Stimulated activated CD8-positive, alpha-beta memory T cell treated with anti-CD3 and anti-CD28 coated beads, Interleukin-15, amount 100 ng/mL, for 4 hours (primary cell): ENCODE results near the gene C16orf96.

Source experiments
- DNase-seq, 2 donors: peaks; one replicate each; pipeline ENCODE4 v3.0.0-alpha.2; 2020; ENCODE audit warnings: low read depth in 2 of 2

C16orf96 gene

DNA sequence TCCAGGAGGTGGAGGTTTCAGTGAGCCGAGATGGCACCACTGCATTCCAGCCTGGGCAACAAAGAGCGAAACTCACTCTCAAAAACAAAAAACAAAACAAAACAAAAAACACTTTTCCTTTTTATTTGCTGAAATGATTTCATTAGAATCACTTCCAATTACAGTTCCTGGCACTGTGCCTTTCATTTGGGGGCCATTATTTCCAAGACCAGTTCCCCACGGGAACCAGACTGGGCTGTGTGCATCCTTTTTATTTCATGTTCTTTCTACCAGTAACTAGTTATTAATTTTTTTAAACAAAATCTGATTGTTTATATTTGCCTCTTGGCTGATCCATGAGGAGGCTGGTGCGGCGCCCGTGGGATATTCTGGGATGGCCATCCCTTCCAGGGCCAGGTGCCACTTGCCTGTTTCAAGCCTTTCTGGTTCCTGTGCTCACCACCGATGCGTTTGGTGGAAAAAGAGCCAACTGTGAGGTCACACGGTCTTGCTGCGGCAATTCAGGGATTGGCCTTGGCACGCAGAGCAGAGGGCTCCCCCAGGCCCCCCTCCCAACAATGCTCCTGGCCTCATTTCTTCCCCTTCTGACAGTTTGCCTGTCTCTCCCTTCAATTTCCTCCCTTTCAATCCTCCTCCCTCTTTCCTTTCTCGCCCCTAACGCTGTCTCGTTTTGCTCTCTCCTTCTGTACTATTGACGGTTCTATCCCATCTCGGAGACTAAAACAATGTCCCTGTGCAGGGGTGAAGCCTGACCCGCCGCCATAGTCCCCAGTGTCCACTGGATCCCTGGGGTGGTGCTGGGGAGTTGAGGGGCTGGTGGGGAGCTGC lies 45.1 kb downstream of the C16orf96 start:
- no peak for DNase-seq

DNA sequence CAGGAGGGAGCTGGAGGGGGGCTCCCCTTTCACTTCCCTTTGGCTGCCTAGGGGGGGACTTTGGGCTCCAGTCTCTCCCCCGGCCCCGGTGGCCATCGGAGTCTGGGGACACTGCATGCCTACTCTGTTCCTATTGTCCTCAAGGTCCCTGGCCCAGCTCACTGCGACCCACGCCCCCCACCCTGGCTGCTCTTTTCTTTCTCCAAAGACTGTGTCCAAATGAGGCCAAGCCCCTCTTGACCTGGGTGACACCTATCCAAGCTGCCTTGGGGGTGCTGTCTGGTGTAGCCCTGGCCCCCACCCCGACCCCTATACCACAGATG lies 45.7 kb downstream of the C16orf96 start:
- no peak for DNase-seq

DNA sequence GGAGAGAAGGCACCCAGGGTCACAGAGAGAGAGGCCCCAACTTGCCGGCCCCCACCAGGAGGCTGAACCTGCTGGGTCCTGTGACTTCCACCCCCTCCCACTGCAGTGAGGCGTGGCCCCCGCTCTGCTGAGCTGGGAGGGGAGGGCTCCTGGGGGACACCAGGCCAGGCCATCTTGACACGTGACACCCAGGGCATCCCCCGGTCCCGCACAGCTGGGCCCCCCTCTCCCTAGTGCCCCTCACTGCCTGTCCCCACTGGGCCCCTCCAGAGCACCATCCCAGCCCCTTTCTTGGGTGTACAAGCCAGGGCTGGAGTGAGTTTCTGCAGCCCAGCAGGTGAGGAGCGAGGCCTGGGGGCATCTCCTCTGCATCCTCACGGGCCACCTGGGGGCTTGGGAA lies 46.2 kb downstream of the C16orf96 start:
- no peak for DNase-seq

DNA sequence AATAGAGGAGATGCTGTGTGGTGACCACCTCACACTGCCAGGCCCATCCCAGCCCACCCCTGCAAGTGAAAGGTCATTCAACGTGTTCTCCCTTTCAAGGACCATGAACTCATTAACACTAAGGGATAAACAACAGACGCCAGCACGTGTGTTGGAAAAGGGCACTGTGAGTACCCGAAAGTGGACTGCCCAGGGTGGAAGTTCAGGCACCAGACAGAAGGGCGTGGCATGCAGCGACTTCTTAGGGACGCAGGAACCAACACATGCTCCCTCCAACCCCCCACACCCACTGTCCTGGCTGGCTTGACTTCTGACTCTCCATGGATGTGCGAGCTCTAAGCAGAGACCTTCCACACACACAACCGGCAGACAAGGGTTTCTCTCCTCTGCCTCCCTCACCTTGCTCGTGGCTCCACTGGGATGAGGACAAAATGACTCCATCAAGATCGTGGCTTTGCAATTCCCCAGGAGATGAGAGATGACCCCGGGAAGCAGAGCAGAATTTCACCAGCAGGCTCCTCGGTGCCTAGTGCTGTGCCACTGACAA lies 47.6 kb downstream of the C16orf96 start:
- no peak for DNase-seq

DNA sequence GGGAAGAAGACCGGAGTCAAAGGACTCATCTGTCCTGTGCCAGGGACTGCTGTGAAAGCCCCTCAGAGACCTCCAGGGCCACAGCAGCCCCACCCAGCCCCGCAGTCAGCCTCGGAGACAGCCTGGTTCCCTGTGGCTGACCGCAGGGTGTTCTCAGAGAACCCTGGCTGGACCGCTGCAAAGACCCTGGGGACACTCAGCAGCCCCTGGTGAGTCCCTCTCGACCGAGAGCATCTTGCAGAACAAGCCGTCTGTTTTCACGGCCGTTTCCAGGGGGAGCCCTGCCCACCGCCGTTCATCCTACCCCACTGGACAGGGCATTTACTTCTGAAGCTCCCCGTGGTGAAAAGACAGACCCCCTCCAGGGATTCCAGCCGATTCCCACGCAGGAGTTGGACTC lies 48.3 kb downstream of the C16orf96 start:
- no peak for DNase-seq

DNA sequence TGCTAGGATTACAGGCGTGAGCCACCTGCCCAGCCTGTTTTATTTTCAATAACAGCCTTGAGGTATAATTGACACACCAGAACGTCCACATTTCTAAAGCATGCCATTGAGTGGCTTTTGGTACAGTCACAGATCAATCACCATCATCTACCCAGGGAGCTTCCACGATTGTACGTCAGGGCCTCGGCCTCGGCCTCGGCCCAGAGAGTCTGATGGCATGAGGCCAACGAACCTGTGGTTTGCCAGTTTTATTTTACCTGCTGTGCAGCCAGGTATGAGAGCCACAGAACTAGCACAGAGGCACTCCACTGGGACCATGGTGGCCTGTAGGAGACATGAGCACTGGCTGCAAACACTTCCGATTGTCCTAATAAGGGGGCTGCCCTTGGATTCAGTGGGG lies 50.2 kb downstream of the C16orf96 start:
- no peak for DNase-seq

DNA sequence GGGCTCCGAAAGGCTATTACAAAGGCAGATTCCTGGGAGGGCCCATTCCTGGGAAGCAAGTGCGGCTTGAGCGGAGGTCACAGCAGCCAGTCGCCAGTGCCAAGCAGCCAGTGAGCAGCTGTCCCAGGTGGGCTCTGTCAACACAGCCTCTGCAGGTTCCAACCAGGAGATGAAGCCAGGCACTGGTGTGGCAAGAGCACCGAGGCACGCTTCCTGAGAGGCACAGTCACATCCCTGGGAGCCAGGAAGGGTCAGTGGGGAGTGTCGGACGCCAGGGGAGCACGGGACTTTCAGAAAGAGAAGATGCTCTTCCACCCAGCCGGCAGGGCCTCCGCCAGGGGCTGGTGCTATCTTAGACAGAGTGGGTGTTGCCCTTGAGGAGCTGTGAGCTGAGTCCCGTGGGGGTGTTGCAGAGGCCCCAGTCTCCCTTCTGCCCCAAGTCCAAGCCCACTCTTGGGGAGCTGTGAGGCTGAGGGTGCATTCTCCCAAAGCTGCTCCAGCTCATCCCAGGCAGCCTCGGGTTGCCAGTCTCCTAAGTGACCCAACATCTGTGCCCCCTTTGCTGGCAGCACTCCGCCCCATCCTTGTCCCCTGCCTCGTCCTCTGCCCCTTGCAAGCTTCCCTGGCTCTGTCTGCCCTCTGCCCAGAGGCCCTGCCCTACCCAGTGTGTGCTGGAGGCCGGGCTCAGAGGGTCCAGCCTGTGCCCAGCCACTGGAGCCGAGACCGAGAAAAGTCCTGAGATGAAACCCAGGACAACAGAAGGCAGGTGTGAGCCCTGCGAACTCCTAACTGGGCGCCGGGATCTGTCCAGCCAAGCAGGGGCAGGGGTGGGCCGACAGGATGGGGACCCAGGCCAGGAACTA lies 51.9 kb downstream of the C16orf96 start:
- no peak for DNase-seq

DNA sequence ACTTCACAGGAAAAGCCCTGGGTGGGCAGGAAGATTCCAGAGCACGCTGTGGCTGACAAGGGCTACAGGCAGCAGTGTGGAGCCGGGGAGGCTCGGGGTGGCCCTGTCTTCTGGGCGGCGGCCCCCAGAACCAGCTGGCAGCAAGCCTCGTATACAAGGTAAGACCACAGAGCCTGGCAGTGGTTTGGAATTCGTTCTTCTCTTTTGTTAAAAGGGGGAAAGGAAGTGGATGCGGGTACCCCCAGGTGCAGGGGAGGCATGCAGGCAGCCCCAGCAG lies 52.5 kb downstream of the C16orf96 start:
- no peak for DNase-seq

DNA sequence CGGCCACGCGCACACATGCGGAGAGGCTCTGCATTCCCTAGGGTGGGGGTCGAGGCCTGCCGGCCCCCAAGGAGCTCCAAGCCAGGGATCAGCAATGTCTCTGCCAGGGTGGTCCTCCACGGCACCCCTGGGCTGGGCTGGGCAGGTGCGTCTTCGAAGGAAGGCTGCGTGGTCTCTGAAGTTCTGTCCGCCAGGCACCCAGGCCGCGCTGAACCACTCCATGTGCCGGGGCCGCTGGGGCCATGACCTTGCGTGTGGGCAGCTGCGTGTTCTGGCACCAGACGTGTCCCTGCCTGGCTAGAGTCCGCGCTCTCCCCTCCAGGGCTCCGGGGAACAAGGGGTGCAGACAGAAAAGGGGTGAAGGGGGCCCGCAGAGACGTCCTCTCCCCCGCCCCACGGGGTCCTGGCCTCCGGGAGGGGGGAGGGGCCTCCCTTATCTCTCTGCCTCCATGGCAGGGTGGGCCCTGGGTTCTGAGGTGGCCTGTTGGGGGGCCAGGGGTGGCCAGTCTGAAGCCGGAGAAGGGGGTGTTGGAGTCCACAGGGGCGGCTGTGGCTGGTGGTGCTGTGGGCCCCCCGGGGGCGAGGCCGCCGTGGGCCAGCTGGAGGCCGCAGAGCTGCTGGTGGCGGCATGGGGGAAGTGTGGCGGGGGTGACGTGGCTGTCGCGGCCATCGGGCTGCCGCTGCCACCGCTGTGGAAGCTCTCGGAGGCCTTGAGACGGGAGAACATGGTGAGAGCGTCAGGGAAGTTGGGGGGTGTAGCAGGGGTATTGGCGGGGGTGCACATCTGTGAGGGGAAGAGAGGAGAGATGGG lies 53.3 kb downstream of the C16orf96 start:
- DNase-seq, result no peak

DNA sequence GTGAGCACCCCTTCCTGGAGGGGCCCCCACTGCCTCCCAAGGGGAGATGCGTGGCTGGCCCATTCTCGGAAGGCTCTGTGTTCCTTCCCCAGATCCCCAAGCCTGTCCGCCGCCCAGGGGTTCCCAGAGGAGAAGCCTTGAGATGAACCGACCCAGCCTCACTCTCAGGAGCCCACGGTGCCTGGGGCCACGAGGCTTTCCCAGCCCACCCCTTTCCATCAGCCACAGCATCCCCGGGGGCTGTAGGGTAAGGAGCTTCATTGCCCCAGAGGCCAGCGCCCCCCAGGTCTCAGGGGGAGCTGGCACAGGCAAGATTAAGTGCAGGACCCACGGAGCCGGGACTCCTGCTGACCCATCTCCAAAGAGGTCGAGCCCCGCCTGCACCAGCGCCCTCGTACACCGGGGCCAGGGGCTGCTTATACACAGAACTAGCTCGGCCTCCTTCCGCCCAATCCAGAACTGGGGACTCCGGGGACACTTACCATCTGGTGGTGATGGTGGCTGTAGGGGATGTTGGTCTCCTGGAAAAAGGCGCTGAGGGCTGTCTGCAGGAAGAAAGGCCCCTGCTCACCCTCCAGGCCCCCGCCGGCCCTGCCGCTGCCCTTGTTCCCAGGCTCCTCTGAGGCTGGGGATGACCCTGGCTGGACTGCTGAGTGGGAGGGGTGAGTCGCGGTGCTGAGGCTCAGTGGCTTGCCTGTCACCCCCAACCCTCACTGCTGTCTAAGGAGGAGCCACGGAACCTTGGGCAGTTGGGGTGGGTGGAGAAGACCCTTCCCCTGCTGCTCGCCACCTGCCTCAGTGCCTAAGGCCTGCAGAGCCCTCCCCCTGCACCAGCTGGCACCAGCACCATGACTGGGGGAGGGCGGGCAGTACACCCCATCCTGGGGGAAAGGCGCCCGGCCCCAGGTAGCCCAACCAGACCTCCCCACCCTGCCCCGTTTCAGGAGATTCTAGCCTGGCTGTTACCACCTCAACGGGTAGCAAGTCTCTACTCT lies 54.2 kb downstream of the C16orf96 start:
- no peak for DNase-seq

DNA sequence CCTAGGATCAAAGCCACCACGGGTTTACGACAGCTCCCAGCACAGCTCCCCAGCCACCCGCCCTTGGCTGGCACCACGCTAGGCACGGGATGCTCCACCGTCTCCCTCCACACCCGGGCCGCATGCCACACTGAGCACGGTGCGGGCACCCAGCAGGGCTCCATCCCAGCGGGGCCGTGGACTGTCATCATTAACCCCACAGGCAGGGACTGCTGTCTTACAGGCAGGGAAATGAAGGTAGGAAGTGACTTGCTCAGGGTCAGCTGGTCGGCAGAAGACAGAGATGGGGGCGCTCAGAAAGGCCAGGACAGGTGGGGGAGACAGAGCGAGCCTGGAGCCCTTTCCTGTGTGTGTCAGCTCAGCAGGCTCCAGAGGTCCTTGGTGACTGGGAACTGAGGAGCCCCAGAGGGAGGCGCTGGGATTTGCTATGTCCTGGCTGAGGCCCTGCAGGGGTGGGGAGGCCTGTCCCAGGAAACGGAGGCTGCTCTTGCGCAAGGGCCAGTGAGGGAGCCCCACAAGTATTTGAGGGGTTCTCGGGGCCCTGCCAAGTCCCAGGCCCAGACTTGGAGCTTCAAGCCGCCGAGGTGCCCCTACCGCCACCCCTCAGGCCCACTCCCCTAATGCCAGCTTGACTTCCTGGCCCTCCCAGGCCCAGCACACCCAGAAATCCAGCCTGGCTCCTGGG lies 55.3 kb downstream of the C16orf96 start:
- DNase-seq, result no peak

DNA sequence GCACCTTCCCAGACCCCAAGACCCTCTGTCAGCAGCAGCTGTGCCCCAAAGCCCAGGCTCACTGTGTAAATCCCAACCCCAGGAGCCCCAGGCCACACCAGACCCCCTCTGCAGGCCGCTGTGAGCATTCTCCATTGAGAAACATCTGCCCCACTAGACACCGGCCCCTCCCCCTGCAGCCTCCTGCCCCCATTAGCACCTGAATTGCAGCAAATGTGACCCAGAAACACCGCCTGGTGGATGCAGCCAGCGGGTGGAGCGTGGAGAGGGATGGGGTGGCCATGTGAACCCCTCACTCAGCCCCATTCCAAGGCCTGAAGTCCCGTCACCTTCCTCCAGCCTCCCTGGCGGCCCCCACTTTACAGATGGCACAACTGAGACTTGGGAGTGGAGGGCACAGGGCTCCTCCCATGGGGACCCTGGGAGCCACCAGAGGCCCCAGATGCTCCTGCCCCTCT lies 56.4 kb downstream of the C16orf96 start:
- DNase-seq, result no peak

DNA sequence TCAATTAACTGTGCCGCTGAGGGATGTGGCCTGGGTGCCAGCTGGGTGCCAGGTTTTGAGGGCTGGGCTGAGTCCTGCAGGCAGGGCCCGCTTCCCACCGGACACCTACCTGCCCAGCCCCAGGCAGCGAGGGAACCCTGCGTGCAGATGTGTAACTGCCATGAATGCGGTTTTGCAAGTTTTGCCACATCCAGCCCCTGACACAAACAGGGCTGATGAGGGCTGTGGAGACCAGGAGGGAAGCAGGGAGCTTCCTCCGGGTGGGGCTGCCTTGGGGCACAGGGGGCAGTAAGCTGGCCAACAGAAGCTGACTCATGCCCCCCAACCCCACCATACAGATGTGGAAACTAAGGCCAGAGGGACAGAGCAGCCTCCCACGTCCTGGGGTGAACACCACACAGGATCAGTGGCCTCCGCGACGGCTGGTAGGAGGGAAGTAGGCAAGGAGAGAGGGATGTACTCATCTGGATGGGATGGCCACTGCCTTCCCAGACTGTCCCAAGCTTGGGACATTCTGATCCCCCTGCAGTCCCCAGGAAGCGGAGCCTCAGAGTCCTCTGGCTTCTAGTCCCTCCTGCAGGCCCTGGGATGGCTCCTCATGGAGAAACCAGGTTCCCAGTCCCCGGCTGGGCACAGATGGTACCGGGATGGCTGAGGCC lies 57.0 kb downstream of the C16orf96 start:
- no peak for DNase-seq

DNA sequence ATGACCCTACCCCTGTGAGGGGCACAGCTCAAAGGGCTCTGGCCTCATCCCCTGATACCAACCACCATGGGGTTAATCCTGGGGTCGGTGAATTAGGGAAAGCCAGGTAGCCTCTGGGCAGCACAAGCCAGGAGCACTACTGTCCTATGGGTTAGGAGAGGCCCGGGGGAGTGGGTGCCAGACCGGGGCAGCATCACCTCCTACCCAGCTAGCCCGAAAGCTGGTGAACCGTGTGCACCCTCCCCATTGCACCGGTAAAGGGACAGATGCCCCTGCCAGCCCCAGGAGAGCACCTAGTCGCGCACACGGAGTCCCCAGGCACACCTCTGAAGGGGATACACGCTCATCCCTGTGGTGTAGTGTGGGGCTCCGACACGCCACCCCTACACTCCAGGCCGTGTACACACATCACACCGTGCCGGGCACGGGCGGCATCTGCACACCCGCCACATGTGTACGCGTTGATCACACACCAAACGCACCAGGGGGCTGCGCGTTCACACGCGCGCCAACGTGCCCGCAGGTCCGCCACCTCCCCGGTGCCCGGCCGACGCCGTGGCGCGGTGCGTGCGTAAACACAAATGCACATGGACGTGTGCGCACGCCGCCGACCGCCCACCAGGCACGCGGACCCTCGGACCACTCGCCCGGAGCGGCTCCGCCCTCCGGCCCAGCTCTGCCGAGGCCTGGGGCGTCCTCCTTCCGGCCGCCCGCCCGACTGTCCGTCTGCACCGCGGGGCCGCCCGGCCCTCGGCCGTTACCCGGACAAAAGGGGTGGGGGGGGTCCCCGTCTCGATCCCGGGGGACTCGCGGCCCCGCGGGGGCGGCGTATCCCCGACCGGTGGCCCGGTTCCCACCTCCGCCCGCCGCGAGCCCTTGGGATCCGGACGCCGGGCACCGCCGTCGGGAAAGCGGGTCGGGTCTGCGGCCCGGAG lies 57.8 kb downstream of the C16orf96 start:
- DNase-seq, result no peak

DNA sequence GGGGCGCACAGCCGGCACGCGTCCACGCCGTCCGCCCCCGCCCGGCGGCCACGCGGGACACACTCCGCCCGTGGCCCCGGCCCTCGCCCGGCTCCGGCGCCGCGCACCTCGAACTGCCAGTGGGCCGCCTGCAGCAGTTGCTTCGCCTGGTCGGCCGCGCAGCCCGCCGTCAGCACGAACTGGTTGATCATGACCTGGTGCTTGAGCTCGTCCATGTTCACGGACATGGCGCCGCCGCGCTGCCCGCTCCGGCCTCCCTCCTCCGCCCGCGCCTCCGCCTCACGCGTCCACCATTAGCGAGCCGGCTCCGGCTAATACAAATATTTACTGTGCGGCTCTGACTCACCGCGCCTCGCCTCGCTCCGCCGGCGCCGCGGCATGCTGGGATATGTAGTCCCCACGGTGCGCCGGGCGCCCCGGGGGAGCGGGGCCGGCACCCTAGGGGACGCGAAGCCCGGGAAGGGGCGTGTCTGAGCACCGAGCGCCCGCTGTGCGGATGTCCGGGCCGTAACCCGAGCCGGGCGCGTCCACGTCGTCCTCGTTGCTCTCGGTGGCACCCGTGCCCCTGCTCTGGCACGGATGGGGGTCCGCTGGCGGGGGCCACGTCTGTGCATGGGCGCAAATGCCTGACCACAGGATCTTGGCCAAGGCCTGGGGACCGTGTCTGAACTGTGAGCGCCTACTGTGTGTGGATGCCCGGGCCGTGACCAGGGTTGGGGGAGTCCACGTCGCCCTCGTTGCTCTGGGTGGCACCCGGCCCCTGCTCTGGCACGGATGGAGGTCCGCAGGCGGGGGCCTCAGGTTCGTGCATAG lies 58.6 kb downstream of the C16orf96 start, which contains the start of gene UBALD1:
Gene UBALD1 (minus strand): TSS at position 318 of the 813 bp plus-strand sequence. CDS start 91 bp downstream, at position 227.
- peak; percentile 47 to 67 for DNase-seq

DNA sequence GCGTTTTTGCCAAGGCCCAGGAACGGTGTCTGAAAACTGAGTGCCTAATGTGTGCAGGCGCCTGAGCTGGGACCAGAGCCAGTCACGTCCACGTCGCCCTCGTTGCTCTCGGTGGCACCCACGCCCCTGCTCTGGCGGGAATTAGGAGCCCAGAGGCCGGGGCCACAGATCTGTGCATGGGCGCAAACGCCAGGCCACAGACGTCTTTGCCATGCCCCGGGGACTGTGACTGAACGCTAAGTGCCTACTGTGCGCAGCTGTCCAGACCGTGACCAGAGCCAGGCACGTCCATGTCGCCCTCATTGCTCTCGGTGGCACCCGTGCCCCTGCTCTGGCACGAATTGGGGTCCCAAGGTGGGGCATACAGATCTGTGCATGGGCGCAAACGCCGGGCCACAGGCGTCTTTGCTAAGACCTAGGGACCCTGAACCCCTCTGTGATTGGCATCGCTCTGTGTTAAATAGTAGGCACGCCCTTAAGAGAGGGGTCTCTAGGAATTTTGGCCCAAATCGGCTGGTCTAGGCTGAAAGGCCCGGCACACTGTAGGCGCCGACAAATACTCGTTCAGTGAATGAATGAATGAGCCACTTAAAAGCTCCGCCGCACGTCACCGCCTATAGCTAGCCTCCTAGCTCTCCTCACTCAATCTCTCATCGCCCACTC lies 59.4 kb downstream of the C16orf96 start:
- DNase-seq, result no peak
